Stimulated activated CD4-positive, alpha-beta T cell treated with anti-CD3 and anti-CD28 coated beads, TNF-alpha, amount 100 ng/mL, for 24 hours (primary cell): ENCODE results near the gene ADCK1.
"Not testable (repeated sequence)": the region's sequence is repeated elsewhere in the genome, so short reads cannot be mapped to it uniquely, and the experiment has no call there.

Experiments used
- DNase-seq, 3 experiments: peaks; one replicate each; pipeline ENCODE4 v3.0.0-alpha.2; 2020; ENCODE audit warnings: low read depth in 3 of 3

ADCK1 gene

DNA sequence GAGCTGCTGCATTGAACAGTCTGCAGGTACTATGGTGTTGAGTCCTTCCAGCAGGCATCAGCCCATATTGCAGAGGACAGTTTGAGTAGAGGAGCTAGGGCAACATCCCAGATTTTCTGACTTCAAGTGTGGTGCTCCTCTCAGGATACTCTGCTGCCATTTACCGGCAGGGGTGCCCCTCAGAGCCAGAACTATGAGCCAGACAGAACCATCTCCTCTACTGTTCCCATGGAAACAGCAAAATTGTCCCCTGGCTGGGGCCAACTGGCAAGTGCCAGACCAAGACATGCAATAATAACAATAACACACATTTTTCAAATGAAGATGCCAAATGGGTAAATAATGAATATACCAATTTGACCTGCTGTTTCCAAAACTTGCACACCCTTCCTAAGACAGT is 102.9 kb downstream of the ADCK1 start:
- DNase-seq = no peak

DNA sequence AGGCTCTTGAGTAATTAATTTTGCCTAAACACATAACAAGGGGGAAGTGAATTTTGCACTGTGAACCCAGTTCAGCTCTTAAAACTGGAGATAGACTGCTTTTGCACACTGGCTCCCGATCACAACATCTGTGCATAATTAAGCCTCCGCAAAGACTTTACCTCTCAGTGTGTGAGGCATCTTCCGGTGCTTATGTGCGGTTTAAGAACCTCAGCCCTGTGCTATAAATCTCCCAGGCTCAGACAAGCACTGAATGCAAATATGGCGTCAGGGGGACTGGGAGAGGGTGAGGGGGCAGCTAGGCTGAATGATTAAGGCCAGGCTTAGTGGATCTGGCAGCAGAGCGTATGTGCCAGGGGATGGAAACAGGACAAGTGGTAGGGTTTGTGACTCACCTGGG is 103.3 kb downstream of the ADCK1 start:
- no peak for DNase-seq

DNA sequence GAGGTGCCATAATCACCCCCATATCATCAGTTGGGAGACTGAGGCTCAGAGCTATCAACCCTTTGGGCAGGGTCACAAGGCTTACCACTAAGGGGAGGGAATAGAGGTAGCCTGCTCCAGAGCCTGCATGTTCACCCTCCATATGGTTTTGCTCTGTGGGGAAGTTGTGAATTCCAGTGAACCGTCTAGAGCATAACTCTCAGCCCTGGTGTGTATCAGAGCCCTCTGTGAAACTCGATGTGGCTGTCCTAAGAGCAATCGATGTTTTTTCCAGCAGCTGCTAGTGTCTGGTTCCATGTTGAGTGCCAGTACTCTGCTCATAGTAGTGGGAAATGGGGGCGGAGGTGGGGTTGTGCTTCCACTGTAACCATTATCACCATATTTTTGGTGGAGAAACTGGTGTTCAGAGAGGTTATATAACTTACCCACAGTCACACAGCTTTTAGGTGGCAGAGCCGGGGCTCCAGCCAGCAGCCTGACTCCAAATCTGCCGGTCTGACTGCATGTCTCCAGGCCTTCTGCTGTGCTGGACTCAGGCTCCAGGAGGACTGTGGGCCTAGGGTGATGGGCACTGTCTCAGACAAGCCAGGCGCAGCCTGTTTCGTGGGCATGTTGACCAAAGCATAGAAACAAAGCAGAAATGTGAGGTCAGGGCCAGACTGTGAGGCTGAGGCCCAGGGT is 104.2 kb downstream of the ADCK1 start:
- DNase-seq = no peak

- DNase-seq = no peak
These were observed 106.5 kb downstream of the ADCK1 start for GRCh38 chr14:77906446-77906845.

DNA sequence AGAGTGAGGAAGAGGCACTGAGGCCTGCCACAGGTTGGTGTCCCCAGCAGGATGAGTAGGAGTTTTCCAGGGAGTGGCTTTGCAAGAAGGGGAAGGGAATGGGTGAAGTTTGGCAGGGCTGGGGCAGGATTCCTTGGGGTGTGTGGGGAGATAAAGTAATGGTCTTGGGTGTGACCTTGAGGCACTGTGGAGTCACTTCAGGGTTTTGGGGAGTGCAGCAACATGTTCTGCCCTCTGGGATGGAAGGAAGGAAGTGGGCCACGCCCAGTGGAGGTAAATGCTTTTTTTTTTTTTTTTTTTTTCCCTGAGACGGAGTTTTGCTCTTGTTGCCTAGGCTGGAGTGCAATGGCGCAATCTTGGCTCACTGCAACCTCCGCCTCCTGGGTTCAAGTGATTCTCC is 108.9 kb downstream of the ADCK1 start:
- DNase-seq = no peak

GRCh38 chr14:77909911-77910310 is 110.0 kb downstream of the ADCK1 start:
- no peak for DNase-seq

DNA sequence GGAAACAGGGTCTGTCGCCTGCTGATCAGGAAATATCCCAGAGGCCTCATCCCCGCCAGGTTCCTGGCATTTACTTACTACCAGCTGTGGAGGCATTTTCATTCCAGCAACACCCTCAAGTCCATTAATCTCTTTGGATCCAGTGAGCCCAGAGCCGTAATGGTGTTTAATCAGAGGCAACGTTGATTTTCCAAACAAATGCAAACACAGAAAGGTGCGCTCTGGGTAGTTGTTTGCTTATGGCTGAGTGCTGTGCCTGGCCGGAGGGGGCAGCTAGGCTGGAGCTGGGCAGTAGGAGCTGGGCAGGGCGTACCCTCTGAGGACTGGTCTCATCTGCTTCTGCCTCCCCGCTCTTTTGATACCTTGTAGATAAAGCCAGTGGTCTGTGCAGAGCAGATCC is 110.6 kb downstream of the ADCK1 start:
- no peak for DNase-seq

- DNase-seq = no peak
These were observed 111.4 kb downstream of the ADCK1 start for GRCh38 chr14:77911356-77911755.

- DNase-seq = no peak
These were observed 113.0 kb downstream of the ADCK1 start for GRCh38 chr14:77912754-77913556.

DNA sequence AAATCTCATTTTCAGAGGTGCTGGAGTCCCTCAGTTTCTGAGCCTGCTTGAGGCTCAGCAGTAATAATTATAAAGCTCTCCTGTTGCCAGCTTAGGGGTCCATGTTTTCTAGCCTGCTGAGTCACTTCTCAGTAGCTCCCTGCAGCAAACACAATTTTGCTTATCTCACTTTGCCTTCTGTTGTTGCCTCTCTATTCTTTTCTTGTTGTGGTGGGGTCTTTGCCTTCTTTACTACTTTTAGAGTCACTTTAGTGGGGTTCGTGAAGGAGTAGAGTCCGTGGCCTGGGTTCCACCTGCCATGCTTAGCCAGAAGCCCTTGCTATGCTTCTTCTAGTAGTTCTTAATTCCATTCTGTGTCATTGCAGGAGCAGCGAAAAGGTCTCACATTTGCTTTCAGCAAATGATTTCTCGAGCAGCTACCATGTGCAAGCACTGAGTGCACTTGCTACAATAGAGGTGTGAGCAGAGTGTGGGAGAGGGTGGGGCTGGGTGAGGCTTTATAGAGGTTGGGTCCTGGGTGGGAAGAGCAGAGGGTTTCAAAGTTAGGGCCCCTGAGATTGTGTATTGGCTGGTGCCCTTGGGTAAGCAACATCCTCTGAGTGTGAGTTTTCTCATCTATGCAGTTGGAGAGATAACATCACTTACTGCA is 114.3 kb downstream of the ADCK1 start:
- DNase-seq = no peak

- DNase-seq = not testable (repeated sequence)
These were observed 115.5 kb downstream of the ADCK1 start for GRCh38 chr14:77915390-77915789.

DNA sequence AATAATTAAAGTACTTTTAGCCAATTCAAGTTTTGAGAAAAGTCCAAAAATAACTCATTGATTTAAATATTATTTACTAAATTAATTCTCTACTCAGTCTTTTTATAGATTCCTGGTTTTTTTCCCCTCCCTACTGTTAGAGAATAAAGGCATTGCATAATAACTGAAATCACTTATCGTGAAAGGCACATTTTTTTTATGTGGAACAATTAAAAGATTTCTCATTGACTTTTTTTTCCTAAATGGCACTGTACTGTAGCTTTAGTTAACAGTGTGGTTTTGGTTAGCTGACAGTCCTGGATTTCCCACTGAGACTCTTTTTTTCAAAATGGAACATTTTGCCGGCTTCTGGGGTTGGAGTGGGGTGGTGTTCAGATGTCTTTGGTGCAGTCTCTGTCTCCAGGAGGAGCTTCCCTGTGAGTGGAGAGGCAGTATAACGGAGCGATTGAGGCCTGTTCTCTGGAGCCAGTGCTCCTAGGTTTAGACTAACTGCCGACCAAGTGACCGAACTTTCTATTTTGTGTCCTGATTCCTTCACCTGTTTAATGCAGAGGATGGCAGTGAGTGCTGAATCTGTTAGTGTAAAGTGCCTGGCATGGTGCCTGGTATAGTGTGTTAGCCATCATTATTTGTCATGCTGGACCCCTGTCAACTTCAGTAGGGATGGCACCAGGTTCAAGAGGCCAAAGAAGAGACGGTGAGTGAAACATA is 117.7 kb downstream of the ADCK1 start:
- no peak for DNase-seq

DNA sequence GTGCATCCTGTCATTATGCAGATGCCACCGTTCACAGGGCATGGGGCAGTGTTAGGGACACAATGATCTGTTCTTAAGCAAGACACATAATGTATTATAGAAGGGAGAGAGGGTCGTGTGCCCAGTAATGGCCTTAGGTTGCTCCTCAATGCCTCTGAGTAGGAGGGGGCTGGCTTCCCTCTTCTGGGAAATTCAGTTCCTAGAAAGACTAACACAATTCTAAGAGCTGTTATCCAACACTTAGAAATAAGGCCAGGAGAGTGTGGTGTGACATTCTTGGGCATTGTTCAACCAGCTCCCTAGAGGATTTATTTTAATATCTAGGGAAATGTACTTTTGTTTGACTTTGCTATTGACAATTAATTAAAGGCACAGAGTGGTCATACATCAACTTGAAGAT is 118.5 kb downstream of the ADCK1 start:
- no peak for DNase-seq

GRCh38 chr14:77920312-77920711 is 120.4 kb downstream of the ADCK1 start:
- DNase-seq = no peak

DNA sequence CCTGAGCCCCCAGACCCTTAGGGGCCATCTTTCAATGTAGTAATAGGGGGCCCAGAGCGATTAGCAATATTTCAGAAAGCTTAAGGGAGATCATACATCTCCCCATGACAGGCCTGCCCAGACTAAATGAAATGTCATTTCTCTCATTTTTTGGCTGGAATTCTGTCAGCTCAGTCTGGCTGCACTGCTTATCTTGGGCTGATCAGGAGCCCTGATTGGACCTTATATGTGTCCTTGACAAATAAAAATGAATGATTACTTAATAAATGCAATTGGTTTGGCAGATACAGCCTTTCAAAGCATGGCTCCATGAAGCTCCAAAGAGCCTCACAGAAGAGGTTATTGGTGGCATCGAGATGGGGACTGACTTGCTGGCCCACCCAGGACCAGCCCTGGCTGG is 121.9 kb downstream of the ADCK1 start:
- no peak for DNase-seq

- DNase-seq = no peak
These were observed 123.4 kb downstream of the ADCK1 start for GRCh38 chr14:77923131-77923936.

GRCh38 chr14:77924141-77924948 is 124.4 kb downstream of the ADCK1 start:
- DNase-seq = no peak

- DNase-seq = no peak
These were observed 127.0 kb downstream of the ADCK1 start for GRCh38 chr14:77926942-77927341.

DNA sequence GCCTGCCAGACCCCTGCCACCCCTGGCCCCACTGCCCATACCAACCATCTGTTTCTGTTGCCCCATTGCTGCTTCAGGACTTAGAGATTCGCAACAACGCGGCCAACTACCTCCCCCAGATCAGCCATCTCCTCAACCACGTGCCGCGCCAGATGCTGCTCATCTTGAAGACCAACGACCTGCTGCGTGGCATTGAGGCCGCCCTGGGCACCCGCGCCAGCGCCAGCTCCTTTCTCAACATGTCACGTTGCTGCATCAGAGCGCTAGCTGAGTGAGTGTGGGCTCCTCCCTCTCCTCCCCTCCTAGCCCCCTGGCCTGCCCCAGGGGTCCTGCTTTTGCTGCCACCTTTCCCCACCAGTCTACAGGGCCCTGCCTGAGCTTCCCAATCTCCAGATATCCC is 131.5 kb downstream of the ADCK1 start:
- DNase-seq = no peak

DNA sequence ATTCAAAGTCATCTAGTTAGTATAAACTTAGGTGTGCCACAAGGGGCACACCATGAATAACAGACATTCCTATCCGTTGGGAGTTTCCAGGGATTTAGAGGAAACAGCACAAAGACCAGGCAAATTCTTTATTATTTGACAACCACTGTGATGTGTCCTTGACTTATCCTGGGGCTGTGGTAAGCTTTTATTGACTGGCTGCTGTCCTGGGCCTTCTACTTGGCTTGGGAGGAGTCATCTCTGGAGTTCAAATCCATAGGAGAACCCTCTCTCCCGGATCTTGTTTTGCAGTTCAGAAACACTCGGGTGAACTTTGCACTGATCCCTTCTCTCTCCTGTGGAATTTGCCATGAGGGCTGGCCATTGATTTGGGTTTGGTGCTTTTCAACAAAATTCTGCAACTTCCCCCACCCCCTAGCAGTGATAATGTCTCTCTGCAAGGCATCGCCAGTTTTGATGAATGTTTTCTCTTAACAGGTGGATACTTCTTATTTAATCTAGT is 136.3 kb downstream of the ADCK1 start:
- DNase-seq = no peak
